Measurements from ENCODE around the gene CSPG4.
"Not testable (repeated sequence)": the region's sequence is repeated elsewhere in the genome, so short reads cannot be mapped to it uniquely, and the experiment has no call there.

CSPG4 gene

DNA sequence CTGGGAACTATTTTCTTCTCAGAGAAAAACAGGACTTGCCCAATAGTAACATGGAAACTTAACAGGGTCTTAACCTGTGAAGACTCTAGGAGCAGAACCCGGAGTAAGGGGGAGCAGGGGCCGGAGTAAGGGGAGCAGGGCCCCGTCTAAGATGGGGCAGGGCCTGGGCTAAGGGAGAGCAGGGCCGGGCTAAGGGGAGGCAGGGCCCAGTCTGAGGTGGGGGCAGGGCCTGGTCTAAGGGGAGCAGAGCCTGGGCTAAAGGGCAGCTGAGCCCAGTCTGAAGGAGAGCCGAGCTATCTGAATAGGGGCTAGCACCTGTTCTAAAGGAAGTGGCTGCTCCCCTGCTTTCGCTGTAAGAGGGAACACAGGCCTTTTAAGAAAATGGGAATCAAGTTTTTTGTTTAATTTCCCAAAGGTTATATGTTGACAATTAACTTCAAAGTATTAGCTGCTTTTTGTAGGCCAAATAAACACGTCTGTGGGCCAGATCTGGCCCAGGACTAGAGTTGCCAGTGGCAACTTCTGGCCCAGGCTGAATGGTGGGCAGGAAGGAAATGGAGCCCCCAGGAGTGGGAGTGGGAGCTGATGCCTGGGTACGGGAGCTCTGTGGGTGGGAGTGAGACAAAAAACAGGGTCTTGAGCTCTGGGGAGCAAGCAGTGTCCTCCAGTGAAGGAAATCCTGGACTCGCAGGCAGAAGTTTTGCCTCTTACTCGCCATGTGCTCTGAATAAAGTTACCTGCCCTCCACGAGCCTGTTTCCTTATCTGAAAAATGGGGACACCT is 32.5 kb downstream of the CSPG4 start:
- TF ChIP-seq EZH2 (IDR thresholded peaks at IDR 0.05) (no peak), FOXP2 (optimal IDR thresholded peaks at IDR 0.05; ENCODE audit: control extremely low read depth, extremely low read length, insufficient read depth) (no peak), POLR2AphosphoS5 (IDR thresholded peaks at IDR 0.05; ENCODE audit: borderline replicate concordance, low read depth, low read length) (no peak)
- no peak for DNase-seq (ENCODE audit: low read depth, low spot score)
- H3K36me3 ChIP-seq (ENCODE audit: insufficient read depth, low read length): no peaks in the 10 kb centered on the region
- H3K9ac ChIP-seq (ENCODE audit: insufficient read length): no peak overlapping the region
- H3K4me3 ChIP-seq: no peak overlapping the region
- H3K9me3 ChIP-seq (ENCODE audit: low read depth, low read length): no peaks in the 10 kb centered on the region
- no peak overlapping the region for H3K27ac ChIP-seq

DNA sequence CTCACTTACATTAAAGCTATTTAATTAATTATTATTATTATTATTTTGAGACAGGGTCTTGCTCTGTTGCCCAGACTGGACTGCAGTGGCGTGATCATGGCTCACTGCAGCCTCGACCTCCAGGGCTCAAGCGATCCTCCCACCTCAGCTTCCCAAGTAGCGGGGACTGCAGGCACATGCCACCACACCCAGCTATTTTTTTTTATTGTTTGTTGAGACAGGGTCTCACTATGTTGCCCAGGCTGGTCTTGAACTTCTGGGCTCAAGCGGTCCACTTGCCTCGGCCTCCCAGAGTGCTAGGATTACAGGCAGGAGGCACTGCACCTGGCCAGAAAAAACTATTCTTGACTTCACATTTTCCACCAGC is 34.3 kb downstream of the CSPG4 start:
- H3K27ac ChIP-seq; DNase-seq (ENCODE audit: low read depth, low spot score); H3K4me3 ChIP-seq; H3K9me3 ChIP-seq (ENCODE audit: low read depth, low read length); H3K9ac ChIP-seq (ENCODE audit: insufficient read length); H3K36me3 ChIP-seq (ENCODE audit: insufficient read depth, low read length): not testable (repeated sequence)

DNA sequence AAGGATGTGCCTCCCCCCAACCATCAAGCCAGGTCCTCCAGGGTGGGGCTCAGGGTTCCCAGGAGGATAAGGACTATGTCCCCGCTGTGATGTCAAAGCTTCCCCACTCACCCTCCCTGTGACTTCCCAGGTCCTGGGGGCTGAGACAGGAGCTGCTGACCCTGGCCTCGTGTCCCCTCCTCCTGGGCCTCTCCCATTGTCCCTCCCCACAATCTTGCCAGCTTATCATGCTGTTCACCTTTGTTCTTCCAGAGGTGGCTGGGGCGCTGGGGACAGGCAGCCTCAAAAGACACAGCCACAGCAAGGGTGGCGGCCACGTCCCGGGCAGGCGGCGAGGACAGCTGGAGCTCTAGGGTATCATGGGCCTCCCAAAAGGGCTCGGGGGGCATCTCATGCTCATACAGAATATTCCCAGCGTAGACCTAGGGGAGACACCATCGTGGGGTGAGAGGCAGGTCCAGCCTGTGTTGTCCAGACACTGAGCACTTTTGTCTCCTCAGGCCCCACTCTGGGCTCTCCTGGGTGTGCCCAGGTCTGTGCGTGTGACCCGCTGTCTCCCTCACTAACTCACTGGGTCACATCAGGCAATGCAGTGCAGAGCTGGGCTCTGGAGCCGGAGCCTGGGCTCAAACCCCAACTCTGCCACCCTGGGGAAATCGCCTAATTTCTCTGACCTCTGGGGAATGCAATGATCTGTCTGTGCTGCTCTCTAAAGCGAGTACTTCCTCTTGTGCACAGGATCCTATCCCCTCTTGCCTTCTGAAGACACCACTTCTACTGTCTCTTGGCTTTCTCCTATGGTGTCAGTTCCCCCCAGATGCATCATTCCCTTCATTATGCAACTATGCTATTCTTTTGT is 35.0 kb downstream of the CSPG4 start:
- H3K9ac ChIP-seq (ENCODE audit: insufficient read length): no peak overlapping the region
- H3K4me3 ChIP-seq: no peak overlapping the region

DNA sequence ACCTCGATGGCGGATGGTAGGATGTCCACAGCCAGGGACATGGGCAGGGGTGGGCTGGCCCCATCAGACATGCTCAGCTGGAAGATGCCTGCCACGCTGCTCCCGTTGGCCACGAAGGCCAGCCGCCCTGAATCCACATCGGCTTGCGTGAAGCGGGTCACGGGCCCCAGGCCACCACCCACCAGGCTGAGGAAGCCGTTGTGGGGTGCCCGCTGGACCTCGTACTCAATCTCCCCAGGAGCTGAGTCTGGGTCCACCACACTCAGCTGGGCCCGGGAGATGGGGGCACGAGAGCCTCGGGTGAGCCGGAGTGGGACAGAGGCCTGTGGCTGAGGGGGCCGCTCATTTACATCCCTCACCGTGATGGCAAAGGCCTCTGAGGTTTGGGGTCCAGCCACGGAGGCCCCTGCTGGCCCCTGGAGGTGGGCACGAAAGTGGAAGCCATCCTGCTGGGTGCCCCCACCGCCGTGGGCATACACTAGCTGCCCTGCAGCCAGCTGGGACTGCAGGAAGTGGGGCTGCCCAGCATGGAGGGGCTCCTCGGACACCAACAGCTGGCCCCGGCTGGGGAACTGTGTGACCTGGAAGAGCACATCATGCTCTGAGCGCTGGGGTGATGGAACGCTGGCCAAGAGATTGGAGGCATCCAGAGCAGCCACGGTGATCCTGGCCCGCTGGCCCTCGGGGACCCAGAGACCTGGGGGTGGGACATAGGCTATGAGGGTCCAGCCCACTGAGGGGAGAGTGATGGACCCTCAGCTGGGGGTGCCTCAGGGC is 35.8 kb downstream of the CSPG4 start:
- Histone ChIP-seq H3K4me3 (no peak overlapping the region), H3K36me3 (ENCODE audit: insufficient read depth, low read length) (no peaks in the 10 kb centered on the region), H3K9me3 (ENCODE audit: low read depth, low read length) (no peaks in the 10 kb centered on the region), H3K27ac (no peak overlapping the region), H3K9ac (ENCODE audit: insufficient read length) (no peak overlapping the region)
- TF ChIP-seq FOXP2 (optimal IDR thresholded peaks at IDR 0.05; ENCODE audit: control extremely low read depth, extremely low read length, insufficient read depth): no peak
- TF ChIP-seq EZH2 (IDR thresholded peaks at IDR 0.05): no peak
- no peak for DNase-seq (ENCODE audit: low read depth, low spot score)

More for the DNA sequence above, 35.0 kb downstream of the CSPG4 start:
- no peak overlapping the region for H3K27ac ChIP-seq
- H3K36me3 ChIP-seq (ENCODE audit: insufficient read depth, low read length): no peaks in the 10 kb centered on the region
- no peak for TF ChIP-seq EZH2 (IDR thresholded peaks at IDR 0.05)
- no peak for TF ChIP-seq POLR2AphosphoS5 (IDR thresholded peaks at IDR 0.05; ENCODE audit: borderline replicate concordance, low read depth, low read length)
- no peak for TF ChIP-seq FOXP2 (optimal IDR thresholded peaks at IDR 0.05; ENCODE audit: control extremely low read depth, extremely low read length, insufficient read depth)
- no peaks in the 10 kb centered on the region for H3K9me3 ChIP-seq (ENCODE audit: low read depth, low read length)
- DNase-seq (ENCODE audit: low read depth, low spot score): no peak

DNA sequence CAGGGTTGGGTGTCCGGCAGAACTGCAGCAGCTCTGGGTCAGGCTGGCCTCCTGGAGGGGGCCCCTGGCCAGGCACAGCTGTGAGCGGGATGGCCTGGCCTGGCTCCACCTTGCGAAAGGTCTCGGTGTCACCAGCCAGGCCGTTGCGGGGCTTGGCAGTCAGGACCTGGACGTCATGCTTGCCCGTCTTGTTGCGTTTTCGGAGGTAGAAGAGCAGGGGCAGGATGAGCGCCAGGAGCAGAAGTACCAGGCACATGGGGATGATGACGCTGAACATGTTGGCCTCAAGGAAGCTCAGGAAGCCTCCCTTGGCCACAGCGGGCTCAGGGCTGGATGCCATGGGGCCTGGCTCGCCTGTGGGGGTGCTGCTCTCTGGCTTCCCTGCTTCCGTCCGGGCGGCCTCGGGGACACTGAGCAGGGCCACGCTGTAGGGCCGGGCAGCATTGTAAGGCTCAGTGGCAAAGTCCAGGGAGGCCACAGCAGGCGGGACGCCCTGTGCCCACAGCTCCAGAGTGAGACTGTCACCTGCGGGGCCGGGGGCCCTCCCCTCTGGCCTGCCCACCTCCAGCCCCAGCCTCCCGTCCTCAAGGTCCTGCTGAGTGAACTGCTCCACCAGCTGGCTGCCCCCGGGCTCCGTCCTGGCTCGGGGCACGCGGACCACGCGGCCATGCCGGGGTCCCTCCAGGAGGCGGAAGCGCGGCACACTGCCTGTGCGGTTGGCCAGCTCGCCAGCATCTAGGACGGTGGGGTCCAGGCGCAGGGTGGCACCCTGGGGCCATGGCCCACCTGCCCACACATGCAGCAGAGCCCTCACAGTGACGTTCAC is 36.9 kb downstream of the CSPG4 start:
- no peak for DNase-seq (ENCODE audit: low read depth, low spot score)
- Histone ChIP-seq H3K9me3 (ENCODE audit: low read depth, low read length) (no peaks in the 10 kb centered on the region), H3K36me3 (ENCODE audit: insufficient read depth, low read length) (no peaks in the 10 kb centered on the region), H3K4me3 (no peak overlapping the region), H3K27ac (no peak overlapping the region), H3K9ac (ENCODE audit: insufficient read length) (no peak overlapping the region)
- no peak for TF ChIP-seq POLR2AphosphoS5 (IDR thresholded peaks at IDR 0.05; ENCODE audit: borderline replicate concordance, low read depth, low read length)
- TF ChIP-seq EZH2 (IDR thresholded peaks at IDR 0.05): no peak
- no peak for TF ChIP-seq FOXP2 (optimal IDR thresholded peaks at IDR 0.05; ENCODE audit: control extremely low read depth, extremely low read length, insufficient read depth)

DNA sequence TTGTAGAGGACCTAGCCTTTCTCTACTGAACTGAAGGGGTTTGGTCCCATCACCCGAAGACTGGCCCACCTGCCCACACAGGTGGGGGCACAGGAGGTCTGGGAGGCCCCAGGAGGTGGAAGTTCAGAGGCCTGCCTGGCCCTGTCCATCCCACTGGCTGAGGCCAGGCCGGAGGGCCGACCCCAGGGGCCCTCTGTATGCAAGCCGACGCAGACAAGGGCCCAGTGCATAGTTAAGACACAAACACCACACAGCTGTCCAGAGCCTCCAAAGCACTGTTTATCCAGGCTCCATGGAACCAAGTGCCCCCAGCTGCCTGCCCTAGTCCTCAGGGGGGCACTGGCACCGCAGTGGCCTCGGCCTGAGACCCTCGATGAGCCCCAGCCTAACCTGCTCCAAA is 38.3 kb downstream of the CSPG4 start:
- Histone ChIP-seq H3K9me3 (ENCODE audit: low read depth, low read length) (no peaks in the 10 kb centered on the region), H3K9ac (ENCODE audit: insufficient read length) (no peak overlapping the region), H3K4me3 (no peak overlapping the region), H3K27ac (no peak overlapping the region), H3K36me3 (ENCODE audit: insufficient read depth, low read length) (no peaks in the 10 kb centered on the region)
- no peak for DNase-seq (ENCODE audit: low read depth, low spot score)
- TF ChIP-seq EZH2 (IDR thresholded peaks at IDR 0.05): no peak
- no peak for TF ChIP-seq POLR2AphosphoS5 (IDR thresholded peaks at IDR 0.05; ENCODE audit: borderline replicate concordance, low read depth, low read length)
- no peak for TF ChIP-seq FOXP2 (optimal IDR thresholded peaks at IDR 0.05; ENCODE audit: control extremely low read depth, extremely low read length, insufficient read depth)

DNA sequence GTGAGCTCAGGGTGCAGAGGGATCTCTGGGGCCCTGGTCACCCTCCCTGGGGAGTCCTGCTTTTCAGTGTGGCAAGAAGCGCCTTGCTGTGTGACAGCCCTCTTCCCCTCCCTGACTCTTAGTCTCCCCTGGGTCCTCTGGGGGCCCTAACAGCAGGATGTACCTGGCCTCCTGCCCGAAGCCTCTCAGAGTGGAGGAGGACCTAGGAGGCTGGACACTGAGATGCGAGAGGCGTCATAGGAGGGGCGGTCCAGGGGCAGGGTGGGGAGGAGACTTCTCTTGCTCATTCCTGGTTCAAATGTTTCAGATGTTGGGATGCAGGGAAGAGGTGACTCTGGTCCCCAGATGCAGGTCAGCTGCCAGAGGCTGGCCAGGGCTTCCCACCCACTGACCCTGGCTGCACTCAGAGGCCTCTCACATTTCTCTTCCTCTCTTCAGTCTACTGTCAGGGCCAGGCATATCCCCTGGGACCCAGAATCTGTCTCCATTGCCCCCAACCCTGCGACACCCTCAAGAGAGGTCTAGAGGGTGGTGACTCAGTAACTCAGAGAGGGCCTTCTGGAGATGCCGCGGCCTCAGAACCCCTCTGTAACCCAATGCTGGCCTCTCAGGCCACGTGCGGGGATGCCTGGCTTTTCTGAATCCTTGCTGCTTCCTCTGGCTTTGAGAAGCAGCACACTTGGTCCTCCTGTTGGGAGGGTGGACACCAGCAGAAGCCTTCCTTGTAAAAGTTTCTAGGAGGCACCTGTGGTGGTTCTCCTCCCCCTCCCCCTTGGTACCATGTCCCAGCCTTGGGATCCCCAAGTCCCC is 39.0 kb downstream of the CSPG4 start:
- Histone ChIP-seq H3K4me3 (no peak overlapping the region), H3K9me3 (ENCODE audit: low read depth, low read length) (no peaks in the 10 kb centered on the region), H3K27ac (peak overlapping the region; percentile 73), H3K36me3 (ENCODE audit: insufficient read depth, low read length) (no peaks in the 10 kb centered on the region), H3K9ac (ENCODE audit: insufficient read length) (no peak overlapping the region)
- DNase-seq (ENCODE audit: low read depth, low spot score): no peak
- TF ChIP-seq FOXP2 (optimal IDR thresholded peaks at IDR 0.05; ENCODE audit: control extremely low read depth, extremely low read length, insufficient read depth) (no peak), POLR2AphosphoS5 (IDR thresholded peaks at IDR 0.05; ENCODE audit: borderline replicate concordance, low read depth, low read length) (no peak), EZH2 (IDR thresholded peaks at IDR 0.05) (no peak)
